WI38 (cell line): ENCODE results near the gene GSG1.

Experiments
- H3K4me3 ChIP-seq: 2 replicates; pipeline ENCODE4 v1.5.1; 2011; ENCODE audit warnings: low read depth, mild to moderate bottlenecking, control low read depth, low read length
- TF ChIP-seq, protein P1 (sequence below): IDR thresholded peaks from 2 replicates; pipeline ENCODE4 v1.5.1; 2012; ENCODE audit warnings: low read depth, mild to moderate bottlenecking, control low read depth, low read length

The GSG1 gene

DNA sequence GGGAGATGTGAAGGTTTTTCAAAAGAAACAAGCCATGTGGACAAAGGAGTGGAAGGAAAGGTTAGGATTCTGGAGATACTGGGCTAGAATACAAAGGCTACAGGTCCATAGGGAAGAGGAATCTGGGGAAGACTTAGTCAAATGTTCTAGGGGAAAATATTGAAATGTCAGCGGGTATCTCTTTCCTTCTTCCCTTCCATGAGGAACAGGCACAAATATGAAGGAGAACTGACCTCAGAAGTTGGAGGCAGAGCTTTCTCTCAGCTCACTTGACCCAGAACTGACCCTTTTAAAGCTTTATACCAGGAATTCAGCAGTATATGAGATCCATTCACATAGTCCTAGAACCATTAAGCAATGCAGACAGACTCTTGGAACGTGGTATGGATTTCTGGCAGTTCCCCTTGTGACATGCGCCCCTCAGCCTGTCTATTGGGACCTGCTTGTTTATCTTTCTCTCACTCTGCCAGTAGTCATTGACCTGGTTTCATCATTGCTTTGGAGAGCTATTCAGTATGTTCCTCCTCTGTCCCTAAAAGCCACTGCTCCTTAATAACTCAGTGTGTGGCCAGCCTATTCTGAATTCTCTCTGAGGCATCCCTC is 43.0 kb upstream of the GSG1 start:
- H3K4me3 ChIP-seq, result no peak overlapping the region
- TF ChIP-seq, protein P1, sequence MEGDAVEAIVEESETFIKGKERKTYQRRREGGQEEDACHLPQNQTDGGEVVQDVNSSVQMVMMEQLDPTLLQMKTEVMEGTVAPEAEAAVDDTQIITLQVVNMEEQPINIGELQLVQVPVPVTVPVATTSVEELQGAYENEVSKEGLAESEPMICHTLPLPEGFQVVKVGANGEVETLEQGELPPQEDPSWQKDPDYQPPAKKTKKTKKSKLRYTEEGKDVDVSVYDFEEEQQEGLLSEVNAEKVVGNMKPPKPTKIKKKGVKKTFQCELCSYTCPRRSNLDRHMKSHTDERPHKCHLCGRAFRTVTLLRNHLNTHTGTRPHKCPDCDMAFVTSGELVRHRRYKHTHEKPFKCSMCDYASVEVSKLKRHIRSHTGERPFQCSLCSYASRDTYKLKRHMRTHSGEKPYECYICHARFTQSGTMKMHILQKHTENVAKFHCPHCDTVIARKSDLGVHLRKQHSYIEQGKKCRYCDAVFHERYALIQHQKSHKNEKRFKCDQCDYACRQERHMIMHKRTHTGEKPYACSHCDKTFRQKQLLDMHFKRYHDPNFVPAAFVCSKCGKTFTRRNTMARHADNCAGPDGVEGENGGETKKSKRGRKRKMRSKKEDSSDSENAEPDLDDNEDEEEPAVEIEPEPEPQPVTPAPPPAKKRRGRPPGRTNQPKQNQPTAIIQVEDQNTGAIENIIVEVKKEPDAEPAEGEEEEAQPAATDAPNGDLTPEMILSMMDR, result no peak

DNA sequence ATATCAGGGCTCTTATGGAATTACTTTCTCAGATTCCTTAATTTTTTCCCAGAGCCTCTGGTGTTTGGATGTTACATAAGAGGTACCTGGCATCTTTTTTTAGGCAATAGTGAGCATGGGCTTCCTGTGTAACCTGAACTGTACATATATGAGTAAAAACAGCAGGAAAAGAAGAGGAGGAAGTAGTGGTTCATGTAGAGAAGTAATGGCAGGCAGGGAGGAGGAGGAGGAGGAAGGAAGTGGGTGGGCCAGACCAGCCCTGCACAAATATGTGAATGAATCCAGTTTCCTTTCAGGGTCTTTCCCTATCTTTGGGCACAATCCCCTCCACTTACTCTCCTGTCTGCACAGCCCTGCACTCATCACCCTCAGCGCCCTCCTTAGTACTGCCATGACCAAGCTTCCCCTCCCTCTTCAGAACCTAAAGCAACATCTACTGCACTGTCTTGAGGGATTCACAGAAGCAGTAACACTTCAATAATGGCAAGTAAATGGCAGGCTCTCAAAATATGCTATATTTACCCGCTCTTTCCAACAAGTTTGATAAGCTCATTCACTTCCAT is 40.9 kb upstream of the GSG1 start:
- no peak overlapping the region for H3K4me3 ChIP-seq
- TF ChIP-seq, protein P1, result no peak

DNA sequence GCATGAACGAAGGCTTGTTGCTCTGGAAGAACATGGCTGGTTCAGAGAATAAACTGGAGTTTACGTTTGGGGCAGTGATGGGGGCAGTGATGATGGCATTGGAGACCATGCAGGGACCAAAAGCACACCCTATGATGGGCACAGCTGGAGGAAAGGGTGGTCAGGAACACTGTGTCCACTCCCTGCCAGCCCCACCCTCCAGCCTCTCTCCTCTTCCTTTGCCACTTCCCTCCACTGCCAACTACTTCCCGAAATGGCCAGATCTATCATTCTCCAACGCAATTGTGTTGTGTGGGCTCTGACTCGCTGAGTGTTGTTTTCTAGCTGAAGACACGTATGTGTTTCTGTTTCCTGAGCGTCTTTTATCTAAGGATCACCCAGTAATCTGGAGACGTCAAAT is 39.3 kb upstream of the GSG1 start:
- TF ChIP-seq, protein P1, result no peak
- no peak overlapping the region for H3K4me3 ChIP-seq

DNA sequence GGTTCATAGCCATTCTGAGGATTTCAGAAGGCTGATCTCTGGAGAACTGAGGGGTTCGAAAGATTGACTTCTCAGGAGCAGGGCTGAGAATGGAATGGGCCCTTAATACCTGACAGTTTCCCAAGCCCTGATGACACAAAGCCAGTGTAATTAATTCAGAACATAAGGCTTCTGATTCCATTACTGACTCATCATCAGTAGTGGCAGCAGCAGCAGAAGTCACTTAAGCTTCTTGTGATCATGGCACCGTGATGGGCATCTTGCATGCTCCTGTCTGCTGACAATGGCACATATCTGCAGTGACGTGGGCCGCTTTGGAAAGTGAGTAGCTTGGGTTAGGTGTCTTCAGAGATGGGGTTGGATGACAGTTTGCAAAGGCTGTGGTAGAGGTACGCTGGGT is 38.2 kb upstream of the GSG1 start:
- H3K4me3 ChIP-seq, result no peak overlapping the region
- TF ChIP-seq, protein P1, result no peak

DNA sequence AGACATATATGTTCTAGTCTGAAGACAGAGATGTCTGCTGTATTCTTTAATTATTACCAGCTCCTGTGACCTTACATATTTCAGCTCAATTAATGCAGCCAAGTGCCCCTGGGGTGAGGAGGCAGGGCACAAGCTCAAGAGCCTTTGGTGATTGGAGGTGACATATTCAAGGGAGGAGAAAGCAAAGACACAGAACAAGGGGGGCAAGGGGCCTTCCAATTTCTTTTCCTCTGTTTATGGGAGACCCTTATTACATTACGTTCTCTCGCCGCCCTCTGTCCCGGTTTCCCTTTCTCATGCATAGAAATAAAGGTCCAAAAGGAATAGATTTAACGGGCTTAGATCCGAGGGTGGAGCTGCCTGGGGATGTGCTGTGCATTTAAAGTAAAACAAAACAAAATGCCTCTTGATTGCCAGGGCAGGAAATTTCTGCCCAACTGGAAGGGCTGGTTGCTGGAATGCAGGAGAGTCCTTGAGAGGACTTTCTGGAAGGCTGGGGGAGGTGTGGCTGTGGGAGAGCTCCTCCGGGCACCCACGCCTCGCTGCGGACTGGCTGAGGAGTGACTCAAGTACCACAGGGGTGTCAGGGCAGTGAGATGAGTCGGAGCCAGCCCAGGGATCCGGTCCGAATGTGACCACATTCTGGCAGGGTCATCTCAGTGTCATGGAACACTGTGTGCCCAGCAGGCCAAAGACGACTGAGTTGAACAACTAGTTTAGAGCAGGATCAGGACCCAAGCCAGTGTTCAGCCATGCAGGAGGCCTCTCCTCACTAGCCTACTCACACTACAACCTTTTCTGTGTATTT is 32.1 kb upstream of the GSG1 start:
- no peak overlapping the region for H3K4me3 ChIP-seq
- TF ChIP-seq, protein P1, result no peak

DNA sequence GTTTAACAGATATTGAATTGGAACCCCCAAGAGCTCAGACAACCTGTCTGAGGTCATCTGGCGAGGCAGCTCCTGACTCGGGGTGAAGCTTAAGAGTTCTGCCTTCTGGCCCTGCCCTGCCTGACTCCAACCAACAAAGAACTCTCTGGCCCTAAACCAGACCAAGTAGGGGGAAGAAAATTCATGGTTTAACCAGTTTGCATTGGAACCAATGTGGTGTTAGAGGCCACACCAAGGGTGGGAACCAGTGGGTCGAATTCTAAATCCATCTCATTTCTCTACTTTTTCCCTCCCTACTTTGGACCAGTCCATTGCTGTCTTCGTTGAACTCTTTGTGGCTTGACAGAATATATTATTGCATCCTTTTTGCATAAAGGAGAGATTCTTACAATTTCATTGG is 30.4 kb upstream of the GSG1 start:
- H3K4me3 ChIP-seq, result no peak overlapping the region

More for the DNA sequence above, 30.4 kb upstream of the GSG1 start:
- TF ChIP-seq, protein P1, result no peak
